Measurements from ENCODE around the gene PI4KA.

DNA sequence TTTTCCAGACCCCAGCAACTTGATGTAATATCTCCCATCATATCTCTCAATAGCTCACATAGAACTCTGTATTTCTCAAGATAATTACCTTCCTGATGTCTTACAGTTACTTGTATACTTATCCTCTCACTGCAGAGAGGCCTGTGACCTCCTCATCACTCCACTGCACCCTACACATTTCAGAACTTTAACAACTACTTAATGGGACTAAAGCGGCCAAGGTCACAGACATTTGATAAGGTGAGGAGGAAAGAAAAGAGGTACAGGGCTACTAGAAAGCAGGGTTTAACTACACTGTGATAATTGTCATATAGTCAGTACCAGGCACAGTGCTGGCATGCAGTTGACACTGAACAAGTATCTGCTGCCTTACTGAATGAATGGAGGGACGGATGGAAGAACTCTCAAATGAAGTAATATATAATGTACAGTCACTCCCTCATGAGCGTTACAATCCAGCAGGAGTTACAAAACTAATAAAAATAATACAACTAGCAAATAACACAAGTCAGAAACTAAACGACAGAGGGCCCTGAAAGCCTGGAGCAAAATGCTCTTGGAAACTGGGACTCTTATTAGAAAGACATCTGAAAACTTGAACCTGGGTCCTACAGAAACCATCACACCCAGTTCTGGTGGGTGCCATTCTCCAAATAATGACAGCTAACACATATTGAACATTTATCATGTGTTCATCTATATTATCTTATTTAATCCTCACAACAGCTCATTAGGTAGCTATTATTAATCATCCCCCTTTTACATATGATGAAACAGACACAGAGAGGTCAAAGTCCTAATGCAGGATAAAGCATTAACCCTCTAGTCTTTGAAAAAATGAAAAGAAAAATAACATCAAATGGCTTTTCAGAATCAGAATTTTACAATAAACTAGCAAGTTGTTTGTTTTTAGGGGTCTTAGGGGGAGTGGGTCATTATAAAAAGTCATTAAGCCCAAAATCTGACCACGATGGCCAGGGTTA is 14.3 kb downstream of the PI4KA start:
- TF ChIP-seq, protein P1, sequence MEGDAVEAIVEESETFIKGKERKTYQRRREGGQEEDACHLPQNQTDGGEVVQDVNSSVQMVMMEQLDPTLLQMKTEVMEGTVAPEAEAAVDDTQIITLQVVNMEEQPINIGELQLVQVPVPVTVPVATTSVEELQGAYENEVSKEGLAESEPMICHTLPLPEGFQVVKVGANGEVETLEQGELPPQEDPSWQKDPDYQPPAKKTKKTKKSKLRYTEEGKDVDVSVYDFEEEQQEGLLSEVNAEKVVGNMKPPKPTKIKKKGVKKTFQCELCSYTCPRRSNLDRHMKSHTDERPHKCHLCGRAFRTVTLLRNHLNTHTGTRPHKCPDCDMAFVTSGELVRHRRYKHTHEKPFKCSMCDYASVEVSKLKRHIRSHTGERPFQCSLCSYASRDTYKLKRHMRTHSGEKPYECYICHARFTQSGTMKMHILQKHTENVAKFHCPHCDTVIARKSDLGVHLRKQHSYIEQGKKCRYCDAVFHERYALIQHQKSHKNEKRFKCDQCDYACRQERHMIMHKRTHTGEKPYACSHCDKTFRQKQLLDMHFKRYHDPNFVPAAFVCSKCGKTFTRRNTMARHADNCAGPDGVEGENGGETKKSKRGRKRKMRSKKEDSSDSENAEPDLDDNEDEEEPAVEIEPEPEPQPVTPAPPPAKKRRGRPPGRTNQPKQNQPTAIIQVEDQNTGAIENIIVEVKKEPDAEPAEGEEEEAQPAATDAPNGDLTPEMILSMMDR (IDR thresholded peaks at IDR 0.05), result no peak
- TF ChIP-seq ZFX (IDR thresholded peaks at IDR 0.05; ENCODE audit: borderline replicate concordance), result no peak
